SU-DHL-6 (cell line): ENCODE results near the gene PRPF39.

Experiments used
- H2AFZ ChIP-seq: fragments of 200-600 bp; sonication (generic); 2 replicates; pipeline ENCODE4 v1.6.1; 2014; ENCODE audit warnings: low read depth, mild to moderate bottlenecking, moderate library complexity, mixed read lengths, antibody characterized with exemption, low read length; ENCODE audit not compliant: severe bottlenecking
- H3F3A ChIP-seq: fragments of 200-600 bp; shearing (Covaris generic); 2 replicates; pipeline ENCODE4 v1.6.0; 2016; ENCODE audit warnings: antibody characterized with exemption, mild to moderate bottlenecking; ENCODE audit not compliant: insufficient read depth
- H3K27ac ChIP-seq: fragments of 200-600 bp; sonication (generic); 2 replicates; pipeline ENCODE4 v1.5.1; 2016; ENCODE audit warnings: low read depth, mild to moderate bottlenecking, low read length, moderate library complexity, mixed read lengths
- H3K27me3 ChIP-seq: fragments of 200-600 bp; sonication (generic), shearing (Covaris generic); 2 replicates; pipeline ENCODE4 v1.6.0; 2014; ENCODE audit warnings: mild to moderate bottlenecking, low read length
- H3K36me3 ChIP-seq: fragments of 200-600 bp; sonication (generic); 2 replicates; pipeline ENCODE4 v1.6.1; 2014; ENCODE audit warnings: mild to moderate bottlenecking, low read length, mixed read lengths
- H3K4me2 ChIP-seq: fragments of 300-600, 200-600 bp; shearing (Covaris generic), sonication (generic); 2 replicates; pipeline ENCODE4 v1.6.0; 2014; ENCODE audit warnings: low read length, low read depth, mild to moderate bottlenecking; ENCODE audit not compliant: poor library complexity, severe bottlenecking
- H3K4me3 ChIP-seq: fragments of 200-600 bp; sonication (generic); 2 replicates; pipeline ENCODE4 v1.5.1; 2014; ENCODE audit warnings: antibody characterized with exemption, low read length, mild to moderate bottlenecking, mixed read lengths; ENCODE audit not compliant: insufficient read depth, poor library complexity, severe bottlenecking
- H3K79me2 ChIP-seq: fragments of 200-600 bp; sonication (generic); 2 replicates; pipeline ENCODE4 v1.6.1; 2014; ENCODE audit warnings: mild to moderate bottlenecking, low read length, moderate library complexity; ENCODE audit not compliant: insufficient read depth
- H3K9ac ChIP-seq: fragments of 200-600 bp; sonication (generic); 2 replicates; pipeline ENCODE4 v1.7.0; 2014; ENCODE audit warnings: mild to moderate bottlenecking, low read length
- H3K9me2 ChIP-seq: fragments of 200-600 bp; sonication (generic); replicated peaks from 2 replicates; pipeline ENCODE4 v1.6.1; 2014; ENCODE audit warnings: low read length; ENCODE audit not compliant: insufficient read depth
- H3K9me3 ChIP-seq: fragments of 200-600 bp; sonication (generic); 2 replicates; pipeline ENCODE4 v1.6.1; 2014; ENCODE audit warnings: low read length, mixed read lengths; ENCODE audit not compliant: insufficient read depth
- H4K20me1 ChIP-seq: fragments of 200-600 bp; sonication (generic); 2 replicates; pipeline ENCODE4 v1.6.1; 2014; ENCODE audit warnings: low read depth, mild to moderate bottlenecking, antibody characterized with exemption, low read length, moderate library complexity, mixed read lengths
- EZH2phosphoT487 ChIP-seq: fragments of 200-600 bp; sonication (generic), shearing (Covaris generic); conservative IDR thresholded peaks from 2 replicates; pipeline ENCODE4 v1.6.1; 2018; ENCODE audit warnings: mild to moderate bottlenecking, antibody characterized with exemption, low read length, moderate library complexity, mixed read lengths
- TF ChIP-seq, protein P1 (sequence below): fragments of 200-600 bp; sonication (generic); IDR thresholded peaks from one replicate; pipeline ENCODE4 v1.5.1; 2017; ENCODE audit warnings: antibody characterized with exemption, mild to moderate bottlenecking, low read length, moderate library complexity; ENCODE audit not compliant: insufficient read depth, poor library complexity, severe bottlenecking

PRPF39 gene

DNA sequence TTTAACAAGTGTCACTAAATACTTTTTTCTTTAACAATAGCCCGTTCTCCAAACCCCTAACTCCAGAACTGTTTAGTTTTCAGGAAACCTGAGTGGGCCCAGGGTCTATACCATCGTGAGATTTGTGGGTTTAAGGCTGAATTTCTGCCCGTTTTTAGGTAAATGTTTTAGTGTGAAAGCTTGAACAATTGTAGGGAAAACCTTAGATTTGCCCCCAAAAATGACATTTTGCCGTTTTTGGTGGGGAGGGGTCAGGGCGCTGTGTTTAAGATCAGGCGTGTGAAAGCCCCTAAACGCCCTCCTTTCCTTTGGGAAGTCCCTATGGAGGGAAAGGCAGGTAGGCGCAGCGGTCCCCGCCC is 320 bp upstream of the PRPF39 start:
- no peaks in the 10 kb centered on the region; the same call in 1 of the 2 replicates for H4K20me1 ChIP-seq
- H3F3A ChIP-seq: no peaks in the 10 kb centered on the region
- H3K36me3 ChIP-seq: no peaks in the 10 kb centered on the region
- no peaks in the 10 kb centered on the region for H3K9me2 ChIP-seq
- peak overlapping the region; percentile 55 for H3K4me3 ChIP-seq
- peak overlapping the region; percentile 68 for H3K4me2 ChIP-seq
- no peaks in the 10 kb centered on the region for H3K27me3 ChIP-seq
- H3K9ac ChIP-seq: peak overlapping the region; percentile 86
- no peak overlapping the region for H3K27ac ChIP-seq
- H3K79me2 ChIP-seq: peaks cover 46% of the 10 kb centered on the region
- H2AFZ ChIP-seq: peak overlapping the region; percentile 91
- H3K9me3 ChIP-seq: no peaks in the 10 kb centered on the region
- TF ChIP-seq, protein P1, sequence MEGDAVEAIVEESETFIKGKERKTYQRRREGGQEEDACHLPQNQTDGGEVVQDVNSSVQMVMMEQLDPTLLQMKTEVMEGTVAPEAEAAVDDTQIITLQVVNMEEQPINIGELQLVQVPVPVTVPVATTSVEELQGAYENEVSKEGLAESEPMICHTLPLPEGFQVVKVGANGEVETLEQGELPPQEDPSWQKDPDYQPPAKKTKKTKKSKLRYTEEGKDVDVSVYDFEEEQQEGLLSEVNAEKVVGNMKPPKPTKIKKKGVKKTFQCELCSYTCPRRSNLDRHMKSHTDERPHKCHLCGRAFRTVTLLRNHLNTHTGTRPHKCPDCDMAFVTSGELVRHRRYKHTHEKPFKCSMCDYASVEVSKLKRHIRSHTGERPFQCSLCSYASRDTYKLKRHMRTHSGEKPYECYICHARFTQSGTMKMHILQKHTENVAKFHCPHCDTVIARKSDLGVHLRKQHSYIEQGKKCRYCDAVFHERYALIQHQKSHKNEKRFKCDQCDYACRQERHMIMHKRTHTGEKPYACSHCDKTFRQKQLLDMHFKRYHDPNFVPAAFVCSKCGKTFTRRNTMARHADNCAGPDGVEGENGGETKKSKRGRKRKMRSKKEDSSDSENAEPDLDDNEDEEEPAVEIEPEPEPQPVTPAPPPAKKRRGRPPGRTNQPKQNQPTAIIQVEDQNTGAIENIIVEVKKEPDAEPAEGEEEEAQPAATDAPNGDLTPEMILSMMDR: no peak
- TF ChIP-seq EZH2phosphoT487: no peak

GRCh38 chr14:45084946-45085346 is 1.0 kb downstream of the PRPF39 start:
- Histone ChIP-seq H3K36me3 (no peaks in the 10 kb centered on the region), H3F3A (no peaks in the 10 kb centered on the region), H2AFZ (no peak overlapping the region), H3K4me3 (peak overlapping the region; percentile 97), H3K27ac (peak overlapping the region; percentile 73), H3K9me3 (no peaks in the 10 kb centered on the region), H3K9me2 (no peaks in the 10 kb centered on the region), H4K20me1 (peaks cover 6% of the 10 kb centered on the region; the same call in 1 of the 2 replicates), H3K9ac (peak overlapping the region; percentile 86), H3K27me3 (no peaks in the 10 kb centered on the region), H3K4me2 (peak overlapping the region; percentile 91), H3K79me2 (peaks cover 59% of the 10 kb centered on the region)
- TF ChIP-seq, protein P1: no peak
- no peak for TF ChIP-seq EZH2phosphoT487

DNA sequence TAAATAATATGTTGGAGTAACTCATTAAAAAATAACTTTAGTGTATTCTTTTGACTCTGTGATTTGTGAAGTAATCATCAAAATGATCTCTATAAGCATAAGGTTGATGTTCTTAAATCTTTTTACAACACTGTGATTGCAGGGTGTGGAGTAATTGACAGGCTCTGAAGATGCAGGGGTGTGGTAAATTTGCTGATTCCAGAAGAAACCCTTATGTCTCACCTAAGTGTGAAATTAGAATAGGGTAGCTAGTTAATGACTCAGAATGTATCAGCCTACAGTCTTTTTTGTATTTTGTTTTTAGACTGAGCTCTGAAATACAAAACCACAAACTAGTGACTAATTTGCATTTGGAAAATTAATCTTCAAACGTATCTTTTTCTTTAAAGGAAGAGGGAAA is 5.9 kb downstream of the PRPF39 start:
- peaks cover 100% of the 10 kb centered on the region for H3K79me2 ChIP-seq
- H3K27ac ChIP-seq: no peak overlapping the region
- H3K9ac ChIP-seq: no peak overlapping the region
- no peak for TF ChIP-seq EZH2phosphoT487
- TF ChIP-seq, protein P1: no peak
- no peak overlapping the region for H3K4me3 ChIP-seq
- peaks cover 6% of the 10 kb centered on the region; the same call in 1 of the 2 replicates for H3K36me3 ChIP-seq
- H2AFZ ChIP-seq: no peak overlapping the region
- H3K9me2 ChIP-seq: no peaks in the 10 kb centered on the region
- H4K20me1 ChIP-seq: peaks cover 14% of the 10 kb centered on the region; the same call in 1 of the 2 replicates
- no peaks in the 10 kb centered on the region for H3K27me3 ChIP-seq
- H3K9me3 ChIP-seq: no peaks in the 10 kb centered on the region
- 0 out of 2 replicates have a peak, but pooled peaks cover 3% of the 10 kb centered on the region for H3F3A ChIP-seq
- peak overlapping the region; percentile 34 for H3K4me2 ChIP-seq
